Bladder microvascular endothelial cell (primary cell): Measurements from ENCODE around the gene GP9. TPM values are rescaled to one million over a fixed set of nuclear protein-coding genes. Genes with fewer than 3 reads are reported as not detected.

Experiments used
- total RNA-seq: library from RNA; depleted of rRNA; stranded (reverse); fragments of >200 nt; gene quantifications from 2 replicates; pipeline ENCODE4 v1.2.3, GENCODE V29; 2014

The GP9 gene
- total RNA-seq, result not detected in 2 replicates

DNA sequence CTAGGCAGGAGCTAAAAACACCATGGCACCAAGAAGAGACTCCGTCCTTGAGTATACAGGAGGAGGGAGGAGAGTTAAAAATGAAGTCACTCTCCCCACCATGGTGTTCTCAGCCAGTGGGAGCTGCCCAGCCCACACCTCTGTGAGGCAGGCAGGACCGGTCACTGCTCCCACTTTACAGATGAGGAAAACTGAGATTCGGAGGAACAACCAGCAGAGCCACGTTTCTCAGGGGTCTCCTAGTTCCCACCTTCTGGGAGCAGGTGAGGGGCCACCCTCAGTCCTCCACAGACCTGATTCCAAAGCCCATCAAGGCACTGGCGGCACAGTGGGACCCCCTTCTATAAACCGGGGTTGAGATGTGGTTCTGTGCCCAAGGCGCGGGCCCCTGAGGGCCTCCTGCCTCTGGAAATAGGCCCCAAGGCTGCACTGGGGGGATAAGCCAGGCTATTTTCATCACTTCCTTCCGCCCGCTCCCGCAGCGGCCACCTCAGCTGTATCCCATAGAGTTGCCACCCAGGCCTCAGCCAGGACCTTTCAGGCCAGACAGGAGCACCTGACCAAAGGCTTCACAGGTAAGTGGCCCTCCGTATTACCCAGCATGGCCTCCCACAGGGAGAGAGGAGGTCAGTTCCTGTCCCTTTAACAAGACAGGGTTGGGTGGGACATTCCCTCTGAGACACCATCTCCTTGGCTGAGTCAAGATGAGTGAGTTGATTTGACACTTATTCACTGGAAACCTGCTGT lies at the start of gene GP9:
TSS of gene GP9 (plus strand) at position 504 of the 747 bp plus-strand sequence. CDS start 961 bp downstream, outside the sequence.

Other genes starting within 250 kb of the GP9 start
- gene ACAD9, start 181.2 kb upstream of the GP9 start, total RNA-seq, result 30.3 and 43.9 TPM in 2 replicates
- gene CFAP92, start 66.7 kb upstream of the GP9 start, total RNA-seq, result 0.16 and 0.69 TPM in 2 replicates
- gene EFCC1, start 59.5 kb upstream of the GP9 start, total RNA-seq, result 1.5 and 3.3 TPM in 2 replicates
- 23.5 and 59.1 TPM in 2 replicates for gene RAB43, start 61.0 kb downstream of the GP9 start, total RNA-seq
- gene ISY1, start 100.3 kb downstream of the GP9 start, total RNA-seq, result 28.7 and 34.7 TPM in 2 replicates
- 141 and 234 TPM in 2 replicates for gene CNBP, start 123.1 kb downstream of the GP9 start, total RNA-seq
- gene COPG1, start 188.8 kb downstream of the GP9 start, total RNA-seq, result 197 and 374 TPM in 2 replicates
- gene HMCES, start 218.1 kb downstream of the GP9 start, total RNA-seq, result 25.4 and 30.0 TPM in 2 replicates